ENCODE results near the gene PRICKLE4. TPM values are rescaled to one million over a fixed set of nuclear protein-coding genes. Genes with fewer than 3 reads are reported as not detected.

Gene PRICKLE4
- total and polyA plus RNA-seq, 8 donors = 1.9 to 77.0 (median 8.4) TPM; not detected in 1

- intact Hi-C loops (cut with DNase I; ENCODE audit: low total_unique reads) = loop anchor here (10.0 kb wide), 1 partner anchor 262 kb away; no protein-coding TSS in a partner anchor
- no peaks in the 10 kb centered on the region for H3K9me3 ChIP-seq
- peaks cover 45 to 76% (median 69%) of the 10 kb centered on the region in 4 donors for H3K4me1 ChIP-seq
- no peak for TF ChIP-seq POLR2AphosphoS5 (IDR thresholded peaks at IDR 0.05)
- TF ChIP-seq EP300 (IDR thresholded peaks at IDR 0.05) = no peak
- TF ChIP-seq POLR2A (IDR thresholded peaks at IDR 0.05) = no peak
- TF ChIP-seq CTCF (IDR thresholded peaks at IDR 0.05) = no peak
- no peaks in the 10 kb centered on the region for H3K27me3 ChIP-seq
- H3K4me3 ChIP-seq = no peak overlapping the region
- no peaks in the 10 kb centered on the region for H3K36me3 ChIP-seq
- DNase-seq = no peak
- WGBS, 5 donors = 73 to 79% (median 79%) methylated on average over 6 of the region's 6 CpGs
- H3K27ac ChIP-seq = peak overlapping the region in 4 of 5 donors; percentile 14 to 96 (median 96)
Observed at GRCh38 chr6:41783106-41783780, 2.7 kb downstream of the PRICKLE4 start.

- peak; percentile 69 to 84 for DNase-seq
Observed at GRCh38 chr6:41784581-41785171, 4.1 kb downstream of the PRICKLE4 start.

GRCh38 chr6:41785254-41785653, 4.7 kb downstream of the PRICKLE4 start:
- intact Hi-C loops (cut with DNase I; ENCODE audit: low total_unique reads) = loop anchor here (10.0 kb wide), 1 partner anchor 260 kb away; no protein-coding TSS in a partner anchor
- peaks cover 12 to 17% (median 15%) of the 10 kb centered on the region in 4 donors for H3K36me3 ChIP-seq
- H3K27me3 ChIP-seq = no peaks in the 10 kb centered on the region
- no peak for TF ChIP-seq CTCF (IDR thresholded peaks at IDR 0.05)
- no peak for TF ChIP-seq EP300 (IDR thresholded peaks at IDR 0.05)
- no peak for TF ChIP-seq POLR2A (IDR thresholded peaks at IDR 0.05)
- no peak for TF ChIP-seq POLR2AphosphoS5 (IDR thresholded peaks at IDR 0.05)
- H3K4me3 ChIP-seq = peak overlapping the region in 2 of 4 donors; percentile 91 to 98
- peaks cover 48 to 74% (median 73%) of the 10 kb centered on the region in 4 donors for H3K4me1 ChIP-seq
- 38 to 70% (median 57%) methylated on average over 10 to 11 of the region's 11 CpGs for WGBS, 5 donors
- peak overlapping the region; percentile 68 to 96 (median 95) for H3K27ac ChIP-seq
- H3K9me3 ChIP-seq = no peaks in the 10 kb centered on the region
- peak in 1 of 2 donors; percentile 57 for DNase-seq

More at GRCh38 chr6:41784581-41785171, 4.1 kb downstream of the PRICKLE4 start:
- H3K27ac ChIP-seq = peak overlapping the region; percentile 68 to 96 (median 95)
- peaks cover 8 to 11% (median 10%) of the 10 kb centered on the region in 4 donors for H3K36me3 ChIP-seq
- TF ChIP-seq EP300 (IDR thresholded peaks at IDR 0.05) = no peak
- TF ChIP-seq POLR2AphosphoS5 (IDR thresholded peaks at IDR 0.05) = peak in 1 of 3 donors; percentile 51
- H3K9me3 ChIP-seq = no peaks in the 10 kb centered on the region
- intact Hi-C loops (cut with DNase I; ENCODE audit: low total_unique reads) = loop anchor here (10.0 kb wide), 1 partner anchor 260 kb away; no protein-coding TSS in a partner anchor
- H3K4me3 ChIP-seq = peak overlapping the region in 2 of 4 donors; percentile 91 to 98
- whole genome bisulfite sequencing, 5 donors = 9 to 76% (median 46%) methylated on average over 5 of the region's 5 CpGs
- H3K27me3 ChIP-seq = no peaks in the 10 kb centered on the region
- peaks cover 48 to 78% (median 70%) of the 10 kb centered on the region in 4 donors for H3K4me1 ChIP-seq

- H3K36me3 ChIP-seq = peaks cover 18 to 23% (median 22%) of the 10 kb centered on the region in 4 donors
- no peak for TF ChIP-seq EP300 (IDR thresholded peaks at IDR 0.05)
- no peak for TF ChIP-seq POLR2AphosphoS5 (IDR thresholded peaks at IDR 0.05)
- TF ChIP-seq POLR2A (IDR thresholded peaks at IDR 0.05) = no peak
- peaks cover 45 to 71% (median 69%) of the 10 kb centered on the region in 4 donors for H3K4me1 ChIP-seq
- no peak for DNase-seq
- WGBS, 5 donors = 14 to 24% (median 15%) methylated on average over 13 to 29 of the region's 29 CpGs
- no peaks in the 10 kb centered on the region for H3K9me3 ChIP-seq
- intact Hi-C loops (cut with DNase I; ENCODE audit: low total_unique reads) = loop anchor here (10.0 kb wide), 1 partner anchor 259 kb away; no protein-coding TSS in a partner anchor
- H3K27ac ChIP-seq = peak overlapping the region; percentile 93 to 97 (median 96)
- no peaks in the 10 kb centered on the region for H3K27me3 ChIP-seq
- H3K4me3 ChIP-seq = peak overlapping the region; percentile 66 to 98 (median 80)
Observed at GRCh38 chr6:41785689-41786450, 5.3 kb downstream of the PRICKLE4 start.
